OCI-LY1 (cell line): ENCODE data around the gene ATP13A5.

Experiments used
- H2AFZ ChIP-seq: fragments of 200-600 bp; sonication (generic), shearing (Covaris generic); 2 replicates; pipeline ENCODE4 v1.6.0; 2014; ENCODE audit warnings: antibody characterized with exemption, mild to moderate bottlenecking, low read length
- H3F3A ChIP-seq: fragments of 200-600 bp; sonication (generic), shearing (Covaris generic); 2 replicates; pipeline ENCODE4 v1.6.0; 2014; ENCODE audit warnings: mild to moderate bottlenecking, antibody characterized with exemption, low read length, moderate library complexity; ENCODE audit not compliant: insufficient read depth
- H3K27ac ChIP-seq: fragments of 200-600 bp; sonication (generic); 2 replicates; pipeline ENCODE4 v1.5.1; 2014; ENCODE audit warnings: low read length, mixed run types, mild to moderate bottlenecking, low read depth; ENCODE audit not compliant: poor library complexity, severe bottlenecking
- H3K27me3 ChIP-seq: fragments of 200-600 bp; sonication (generic); 2 replicates; pipeline ENCODE4 v1.6.0; 2014; ENCODE audit warnings: antibody characterized with exemption, mild to moderate bottlenecking, low read length, moderate library complexity; ENCODE audit not compliant: insufficient read depth
- H3K36me3 ChIP-seq: fragments of 200-600 bp; sonication (generic); 2 replicates; pipeline ENCODE4 v1.6.1; 2014; ENCODE audit warnings: mild to moderate bottlenecking, antibody characterized with exemption, low read length, moderate library complexity, mixed read lengths; ENCODE audit not compliant: insufficient read depth
- H3K4me1 ChIP-seq: fragments of 200-600 bp; sonication (generic); 2 replicates; pipeline ENCODE4 v1.5.1; 2014; ENCODE audit warnings: mild to moderate bottlenecking, low read length, moderate library complexity; ENCODE audit not compliant: insufficient read depth, severe bottlenecking
- H3K4me2 ChIP-seq: fragments of 200-600 bp; sonication (generic), shearing (Covaris generic); 2 replicates; pipeline ENCODE4 v1.6.1; 2014; ENCODE audit warnings: low read length
- H3K4me3 ChIP-seq: fragments of 200-600 bp; sonication (generic); 2 replicates; pipeline ENCODE4 v1.5.1; 2014; ENCODE audit warnings: low read length, low read depth, mild to moderate bottlenecking, mixed read lengths; ENCODE audit not compliant: poor library complexity, severe bottlenecking
- H3K79me2 ChIP-seq: fragments of 200-600 bp; shearing (Covaris generic); 2 replicates; pipeline ENCODE4 v1.6.1; 2016; ENCODE audit warnings: mixed run types, low read length, mixed read lengths; ENCODE audit not compliant: insufficient read depth
- H3K9ac ChIP-seq: fragments of 200-600 bp; sonication (generic), shearing (Covaris generic); 2 replicates; pipeline ENCODE4 v1.6.1; 2014; ENCODE audit warnings: mild to moderate bottlenecking, low read length, mixed read lengths
- H3K9me2 ChIP-seq: fragments of 200-600 bp; sonication (generic), shearing (Covaris generic); 2 replicates; pipeline ENCODE4 v1.6.1; 2014; ENCODE audit warnings: low read depth, mild to moderate bottlenecking, low read length, mixed read lengths
- H3K9me3 ChIP-seq: fragments of 200-600 bp; shearing (Covaris generic); 2 replicates; pipeline ENCODE4 v1.6.1; 2014; ENCODE audit warnings: low read length, mixed read lengths
- H4K20me1 ChIP-seq: fragments of 200-600 bp; sonication (generic), shearing (Covaris generic); 2 replicates; pipeline ENCODE4 v1.6.0; 2016; ENCODE audit warnings: mild to moderate bottlenecking, low read length; ENCODE audit not compliant: insufficient read depth
- CTCF ChIP-seq: fragments of 200-600 bp; sonication (generic), shearing (Covaris generic); IDR thresholded peaks from 2 replicates; pipeline ENCODE4 v1.5.1; 2017; ENCODE audit warnings: mild to moderate bottlenecking, antibody characterized with exemption, low read length, moderate library complexity, mixed read lengths
- EZH2 ChIP-seq: fragments of 200-600 bp; sonication (generic), shearing (Covaris generic); IDR thresholded peaks from 2 replicates; pipeline ENCODE4 v1.8.0; 2017; ENCODE audit warnings: borderline replicate concordance, mixed run types, mild to moderate bottlenecking, antibody characterized with exemption, low read length, moderate library complexity, mixed read lengths

ATP13A5 gene

DNA sequence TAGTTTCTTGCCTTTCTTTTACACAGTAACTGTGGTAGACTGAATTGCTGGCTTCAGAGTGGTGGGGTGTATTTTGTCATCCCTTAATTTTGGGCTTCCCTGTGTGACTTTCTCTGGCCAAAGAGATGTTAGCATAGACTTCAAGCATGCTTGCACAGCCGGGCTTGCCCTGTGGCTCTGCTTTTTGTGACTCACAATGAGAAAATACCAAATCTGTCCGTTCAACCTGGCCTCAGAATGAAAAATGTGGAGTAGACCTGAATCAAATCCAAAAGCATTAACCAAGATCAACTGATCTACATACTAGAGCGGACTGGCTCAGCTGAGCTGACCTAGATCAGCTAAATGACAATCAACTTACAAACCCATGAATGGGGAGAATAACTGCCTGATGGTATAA, 86.2 kb downstream of the ATP13A5 start:
- Histone ChIP-seq H3K9me2 (no peaks in the 10 kb centered on the region), H3K27ac (no peak overlapping the region), H3K4me1 (no peaks in the 10 kb centered on the region), H3K36me3 (no peaks in the 10 kb centered on the region), H3F3A (no peaks in the 10 kb centered on the region), H3K4me2 (no peak overlapping the region), H3K9me3 (no peaks in the 10 kb centered on the region), H3K27me3 (no peaks in the 10 kb centered on the region), H3K9ac (no peak overlapping the region), H3K4me3 (no peak overlapping the region), H4K20me1 (no peaks in the 10 kb centered on the region), H2AFZ (no peak overlapping the region), H3K79me2 (no peaks in the 10 kb centered on the region)
- no peak for TF ChIP-seq EZH2
- no peak for TF ChIP-seq CTCF

- Histone ChIP-seq H3K79me2 (no peaks in the 10 kb centered on the region), H3K9me2 (no peaks in the 10 kb centered on the region), H3K9ac (no peak overlapping the region), H3K27ac (no peak overlapping the region), H3K9me3 (no peaks in the 10 kb centered on the region), H2AFZ (no peak overlapping the region), H3K4me2 (no peak overlapping the region), H3F3A (no peaks in the 10 kb centered on the region), H3K27me3 (no peaks in the 10 kb centered on the region), H3K4me3 (no peak overlapping the region), H3K36me3 (no peaks in the 10 kb centered on the region), H3K4me1 (no peaks in the 10 kb centered on the region), H4K20me1 (no peaks in the 10 kb centered on the region)
- no peak for TF ChIP-seq EZH2
Measured at GRCh38 chr3:193271101-193271840, 107.3 kb downstream of the ATP13A5 start.

DNA sequence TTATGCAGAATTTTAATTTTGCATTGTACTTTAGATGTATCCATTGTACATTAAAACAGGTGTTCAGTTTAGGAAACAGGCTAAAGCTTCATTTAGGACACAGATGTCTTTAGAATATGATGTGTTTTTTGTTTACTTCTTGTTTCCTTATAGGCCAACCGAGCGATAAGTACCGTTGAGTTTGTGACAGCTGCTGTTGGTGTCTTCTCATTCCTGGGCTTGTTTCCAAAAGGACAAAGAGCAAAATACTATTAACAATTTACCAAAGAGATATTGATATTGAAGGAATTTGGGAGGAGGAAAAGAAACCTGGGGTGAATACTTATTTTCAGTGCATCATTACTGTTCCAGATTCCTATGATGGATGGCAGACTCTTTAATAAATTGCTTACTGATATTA, 108.1 kb downstream of the ATP13A5 start:
- H3K27ac ChIP-seq: no peak overlapping the region
- H3K9ac ChIP-seq: no peak overlapping the region
- H3K4me3 ChIP-seq: no peak overlapping the region

More for the DNA sequence above, 108.1 kb downstream of the ATP13A5 start:
- TF ChIP-seq EZH2: no peak
- no peak for TF ChIP-seq CTCF
- Histone ChIP-seq H3K4me1 (no peaks in the 10 kb centered on the region), H3K4me2 (no peak overlapping the region), H3K9me2 (no peaks in the 10 kb centered on the region), H4K20me1 (no peaks in the 10 kb centered on the region), H3K27me3 (no peaks in the 10 kb centered on the region), H3K9me3 (no peaks in the 10 kb centered on the region), H2AFZ (no peak overlapping the region), H3K79me2 (no peaks in the 10 kb centered on the region), H3K36me3 (no peaks in the 10 kb centered on the region), H3F3A (no peaks in the 10 kb centered on the region)
